ENCODE results near the gene ADGRB2. TPM values are rescaled to one million over a fixed set of nuclear protein-coding genes. Genes with fewer than 3 reads are reported as not detected.

Gene ADGRB2
- total RNA-seq, 6 donors from 2014 or later, result 0.34 to 1.9 (median 1.1) TPM

DNA sequence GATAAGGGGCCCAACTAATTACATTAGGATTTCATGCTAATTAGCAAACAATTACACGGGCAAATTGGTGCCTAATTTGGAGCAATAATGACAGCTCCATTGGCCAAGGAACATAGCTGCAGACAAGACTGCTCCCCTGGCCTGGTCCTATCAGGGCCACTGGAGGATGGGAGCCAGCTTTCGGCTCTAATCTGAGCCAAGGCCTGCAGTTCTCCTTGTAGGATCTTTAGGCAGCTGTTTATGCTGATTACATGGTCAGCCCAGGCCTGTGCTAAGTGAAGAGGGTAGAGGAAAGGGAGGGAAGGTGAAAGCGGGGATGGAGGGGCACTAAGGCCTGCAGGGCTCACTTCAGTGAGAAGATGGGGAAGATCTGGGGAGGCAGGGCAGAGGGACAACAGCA lies 12.4 kb upstream of the ADGRB2 start:
- H3K4me3 ChIP-seq, result no peak overlapping the region
- peaks cover 0 to 34% (median 18%) of the 10 kb centered on the region in 4 donors for H3K27me3 ChIP-seq
- 68 to 83% methylated on average over 3 of the region's 3 CpGs for WGBS, 2 donors
- no peak for ATAC-seq (ENCODE audit: low FRiP score in 2 of 2)
- DNase-seq, result no peak
- no peaks in the 10 kb centered on the region for H3K9me3 ChIP-seq
- no peak overlapping the region for H3K27ac ChIP-seq
- H3K36me3 ChIP-seq, result no peaks in the 10 kb centered on the region
- TF ChIP-seq, protein P1, sequence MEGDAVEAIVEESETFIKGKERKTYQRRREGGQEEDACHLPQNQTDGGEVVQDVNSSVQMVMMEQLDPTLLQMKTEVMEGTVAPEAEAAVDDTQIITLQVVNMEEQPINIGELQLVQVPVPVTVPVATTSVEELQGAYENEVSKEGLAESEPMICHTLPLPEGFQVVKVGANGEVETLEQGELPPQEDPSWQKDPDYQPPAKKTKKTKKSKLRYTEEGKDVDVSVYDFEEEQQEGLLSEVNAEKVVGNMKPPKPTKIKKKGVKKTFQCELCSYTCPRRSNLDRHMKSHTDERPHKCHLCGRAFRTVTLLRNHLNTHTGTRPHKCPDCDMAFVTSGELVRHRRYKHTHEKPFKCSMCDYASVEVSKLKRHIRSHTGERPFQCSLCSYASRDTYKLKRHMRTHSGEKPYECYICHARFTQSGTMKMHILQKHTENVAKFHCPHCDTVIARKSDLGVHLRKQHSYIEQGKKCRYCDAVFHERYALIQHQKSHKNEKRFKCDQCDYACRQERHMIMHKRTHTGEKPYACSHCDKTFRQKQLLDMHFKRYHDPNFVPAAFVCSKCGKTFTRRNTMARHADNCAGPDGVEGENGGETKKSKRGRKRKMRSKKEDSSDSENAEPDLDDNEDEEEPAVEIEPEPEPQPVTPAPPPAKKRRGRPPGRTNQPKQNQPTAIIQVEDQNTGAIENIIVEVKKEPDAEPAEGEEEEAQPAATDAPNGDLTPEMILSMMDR (IDR thresholded peaks at IDR 0.05), result no peak
- no peak for TF ChIP-seq POLR2A (IDR thresholded peaks at IDR 0.05)
- no peak for TF ChIP-seq EP300 (IDR thresholded peaks at IDR 0.05)
- TF ChIP-seq POLR2AphosphoS5 (IDR thresholded peaks at IDR 0.05), result no peak
- H3K4me1 ChIP-seq, result peaks cover 14 to 21% (median 16%) of the 10 kb centered on the region in 4 donors

DNA sequence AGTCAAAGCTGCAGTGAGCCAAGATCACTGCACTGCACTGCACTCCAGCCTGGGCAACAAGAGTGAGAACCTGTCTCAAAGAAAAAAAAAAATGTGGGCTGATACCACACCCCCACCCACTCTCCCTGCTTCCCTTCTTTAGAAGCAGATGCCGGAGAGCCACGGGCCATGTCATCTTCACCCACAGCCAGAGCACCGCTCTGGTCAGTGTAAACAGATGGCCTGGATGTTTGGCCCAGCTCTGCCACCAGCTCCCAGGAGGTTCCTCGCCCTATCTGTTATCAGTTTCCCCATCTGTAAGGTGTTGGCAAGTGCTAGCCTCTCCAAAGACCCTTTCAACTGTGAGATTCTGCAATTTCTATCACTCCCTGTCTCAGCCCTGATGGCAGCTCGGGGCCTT lies 11.9 kb upstream of the ADGRB2 start:
- Histone ChIP-seq H3K36me3 (no peaks in the 10 kb centered on the region), H3K27me3 (peaks cover 0 to 36% (median 19%) of the 10 kb centered on the region in 4 donors), H3K9me3 (no peaks in the 10 kb centered on the region), H3K4me3 (no peak overlapping the region), H3K27ac (no peak overlapping the region), H3K4me1 (peaks cover 14 to 16% (median 15%) of the 10 kb centered on the region in 4 donors)
- DNase-seq (no peak), ATAC-seq (ENCODE audit: low FRiP score in 2 of 2) (no peak)
- TF ChIP-seq POLR2A (IDR thresholded peaks at IDR 0.05), result no peak
- TF ChIP-seq POLR2AphosphoS5 (IDR thresholded peaks at IDR 0.05), result no peak
- no peak for TF ChIP-seq EP300 (IDR thresholded peaks at IDR 0.05)
- TF ChIP-seq, protein P1 (IDR thresholded peaks at IDR 0.05), result no peak
- 87 to 95% methylated on average over 5 of the region's 5 CpGs for WGBS, 2 donors

DNA sequence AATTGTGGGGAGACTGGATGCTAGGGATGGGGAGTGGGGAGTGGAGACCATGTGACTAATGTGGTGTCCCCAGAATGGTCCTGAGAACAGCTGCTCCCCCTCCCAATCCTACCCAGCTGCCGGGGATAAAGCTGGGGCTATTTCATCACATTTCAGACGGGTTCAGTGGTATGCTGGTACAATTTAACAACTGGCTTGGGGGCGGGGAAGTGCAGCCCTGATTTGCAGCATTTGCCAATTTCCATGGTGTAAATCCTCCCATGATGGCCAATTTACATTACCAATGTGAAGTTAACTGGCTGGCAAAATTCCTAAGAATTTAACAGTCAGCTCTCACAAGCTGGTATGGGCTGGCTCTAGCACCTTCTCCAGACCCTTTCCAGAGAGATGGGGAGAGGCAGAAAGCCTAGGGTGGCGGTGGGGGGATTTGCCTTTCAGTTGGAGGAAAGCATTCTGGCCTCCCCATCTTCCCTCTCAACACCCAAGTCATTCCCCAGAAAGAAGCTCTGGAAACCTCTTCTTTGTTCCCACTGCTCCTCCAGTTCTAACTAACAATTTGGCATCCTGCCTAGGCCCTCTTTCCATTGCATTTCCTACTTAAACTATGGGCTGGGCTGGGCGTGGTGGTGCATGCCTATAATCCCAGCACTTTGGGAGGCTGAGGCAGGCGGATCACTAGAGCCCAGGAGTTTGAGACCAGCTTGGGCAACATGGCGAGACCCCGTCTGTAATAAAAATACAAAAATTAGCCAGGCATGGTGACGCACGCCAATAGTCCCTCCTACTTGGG lies 11.3 kb upstream of the ADGRB2 start:
- Histone ChIP-seq H3K4me1 (peaks cover 13 to 16% (median 14%) of the 10 kb centered on the region in 4 donors), H3K27me3 (peaks cover 0 to 36% (median 19%) of the 10 kb centered on the region in 4 donors), H3K9me3 (no peaks in the 10 kb centered on the region), H3K4me3 (no peak overlapping the region), H3K27ac (no peak overlapping the region), H3K36me3 (no peaks in the 10 kb centered on the region)
- TF ChIP-seq EP300 (IDR thresholded peaks at IDR 0.05), result no peak
- TF ChIP-seq POLR2AphosphoS5 (IDR thresholded peaks at IDR 0.05), result no peak
- no peak for TF ChIP-seq POLR2A (IDR thresholded peaks at IDR 0.05)
- TF ChIP-seq, protein P1 (IDR thresholded peaks at IDR 0.05), result no peak
- WGBS, 2 donors, result 76 to 81% methylated on average over 10 of the region's 10 CpGs
- DNase-seq (no peak), ATAC-seq (ENCODE audit: low FRiP score in 2 of 2) (no peak)

DNA sequence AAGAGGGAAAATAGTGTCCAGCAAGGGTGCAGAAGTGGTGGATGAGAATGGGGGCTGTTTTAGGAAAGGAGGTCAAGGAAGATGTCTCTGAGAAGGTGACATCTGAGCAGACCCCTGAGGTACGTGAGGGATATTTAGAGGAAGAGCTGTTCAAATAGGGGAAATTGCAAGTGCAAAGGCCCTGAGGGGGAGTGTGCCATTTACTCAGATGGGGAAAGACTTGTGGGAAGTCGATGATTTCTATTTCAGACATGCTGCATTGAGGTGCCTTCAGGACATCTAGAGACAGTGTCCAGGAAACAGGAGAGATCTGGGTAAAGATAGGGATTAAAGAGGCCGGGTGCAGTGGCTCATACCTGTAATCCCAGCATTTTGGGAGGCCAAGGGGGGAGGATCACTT lies 10.4 kb upstream of the ADGRB2 start:
- 68 to 76% methylated on average over 3 of the region's 3 CpGs for WGBS, 2 donors
- H3K4me3 ChIP-seq, result no peak overlapping the region
- ATAC-seq (ENCODE audit: low FRiP score in 2 of 2), result no peak
- no peak overlapping the region for H3K27ac ChIP-seq
- H3K27me3 ChIP-seq, result peaks cover 0 to 36% (median 19%) of the 10 kb centered on the region in 4 donors
- H3K36me3 ChIP-seq, result no peaks in the 10 kb centered on the region
- TF ChIP-seq POLR2AphosphoS5 (IDR thresholded peaks at IDR 0.05) (no peak), EP300 (IDR thresholded peaks at IDR 0.05) (no peak), POLR2A (IDR thresholded peaks at IDR 0.05) (no peak)
- TF ChIP-seq, protein P1 (IDR thresholded peaks at IDR 0.05), result no peak
- H3K9me3 ChIP-seq, result no peaks in the 10 kb centered on the region
- DNase-seq, result no peak
- peaks cover 13 to 16% (median 14%) of the 10 kb centered on the region in 4 donors for H3K4me1 ChIP-seq

All from upper lobe of left lung (tissue), 6 donors.